Measurements from ENCODE around the gene ZFYVE9.

Gene ZFYVE9

GRCh38 chr1:52243221-52243987 lies 101.5 kb downstream of the ZFYVE9 start:
- DNase-seq (ENCODE audit: low read depth in 2 of 2): no peak

GRCh38 chr1:52249831-52250230 lies 107.9 kb downstream of the ZFYVE9 start:
- DNase-seq (ENCODE audit: low read depth in 2 of 2): no peak

GRCh38 chr1:52253421-52253820 lies 111.5 kb downstream of the ZFYVE9 start:
- DNase-seq (ENCODE audit: low read depth in 2 of 2): no peak

- DNase-seq (ENCODE audit: low read depth in 2 of 2): no peak
Observed at GRCh38 chr1:52259886-52260285, 118.0 kb downstream of the ZFYVE9 start.

GRCh38 chr1:52263153-52263910 lies 121.4 kb downstream of the ZFYVE9 start:
- DNase-seq (ENCODE audit: low read depth in 2 of 2): no peak

- DNase-seq (ENCODE audit: low read depth in 2 of 2): no peak
Observed at GRCh38 chr1:52264530-52265115, 122.7 kb downstream of the ZFYVE9 start.

GRCh38 chr1:52266507-52266906 lies 124.6 kb downstream of the ZFYVE9 start:
- no peak for DNase-seq (ENCODE audit: low read depth in 2 of 2)

GRCh38 chr1:52268372-52268771 lies 126.5 kb downstream of the ZFYVE9 start:
- DNase-seq (ENCODE audit: low read depth in 2 of 2): no peak

GRCh38 chr1:52281518-52281917 lies 139.6 kb downstream of the ZFYVE9 start:
- DNase-seq (ENCODE audit: low read depth in 2 of 2): no peak

GRCh38 chr1:52288286-52288685 lies 146.4 kb downstream of the ZFYVE9 start:
- DNase-seq (ENCODE audit: low read depth in 2 of 2): no peak

GRCh38 chr1:52294580-52294979 lies 152.7 kb downstream of the ZFYVE9 start:
- no peak for DNase-seq (ENCODE audit: low read depth in 2 of 2)

GRCh38 chr1:52296345-52296744 lies 154.5 kb downstream of the ZFYVE9 start:
- DNase-seq (ENCODE audit: low read depth in 2 of 2): no peak

- no peak for DNase-seq (ENCODE audit: low read depth in 2 of 2)
Observed at GRCh38 chr1:52305417-52306226, 163.7 kb downstream of the ZFYVE9 start.

GRCh38 chr1:52306227-52307006 lies 164.5 kb downstream of the ZFYVE9 start:
- DNase-seq (ENCODE audit: low read depth in 2 of 2): no peak

GRCh38 chr1:52321061-52321460 lies 179.2 kb downstream of the ZFYVE9 start:
- no peak for DNase-seq (ENCODE audit: low read depth in 2 of 2)

GRCh38 chr1:52323731-52324130 lies 181.8 kb downstream of the ZFYVE9 start:
- no peak for DNase-seq (ENCODE audit: low read depth in 2 of 2)

- no peak for DNase-seq (ENCODE audit: low read depth in 2 of 2)
Observed at GRCh38 chr1:52325786-52326185, 183.9 kb downstream of the ZFYVE9 start.

- DNase-seq (ENCODE audit: low read depth in 2 of 2): no peak
Observed at GRCh38 chr1:52328615-52329014, 186.7 kb downstream of the ZFYVE9 start.

- no peak for DNase-seq (ENCODE audit: low read depth in 2 of 2)
Observed at GRCh38 chr1:52332411-52332810, 190.5 kb downstream of the ZFYVE9 start.

GRCh38 chr1:52334906-52335528 lies 193.1 kb downstream of the ZFYVE9 start:
- DNase-seq (ENCODE audit: low read depth in 2 of 2): no peak

GRCh38 chr1:52337439-52337838 lies 195.6 kb downstream of the ZFYVE9 start:
- no peak for DNase-seq (ENCODE audit: low read depth in 2 of 2)

All from activated CD8-positive, alpha-beta memory T cell treated with anti-CD3 and anti-CD28 coated beads for 4 hours (primary cell).